Osteoblast (primary cell): Measurements from ENCODE around the gene SRRD. TPM values are rescaled to one million over a fixed set of nuclear protein-coding genes. Genes with fewer than 3 reads are reported as not detected.

Experiments used
- DNase-seq: peaks from one replicate; pipeline ENCODE4 v3.0.0; 2011; ENCODE audit warnings: low spot score, mixed read lengths; ENCODE audit not compliant: insufficient read length; ENCODE audit errors: missing footprints
- H2AFZ ChIP-seq: 2 replicates; pipeline ENCODE4 v1.6.0; 2011; ENCODE audit warnings: mild to moderate bottlenecking, low read length
- H3K27ac ChIP-seq: 2 replicates; pipeline ENCODE4 v1.5.1; 2011; ENCODE audit warnings: mild to moderate bottlenecking, low read depth, low read length, moderate library complexity
- H3K27me3 ChIP-seq: 2 replicates; pipeline ENCODE4 v1.6.0; 2012; ENCODE audit warnings: mild to moderate bottlenecking, control low read depth, inconsistent platforms, low read length, moderate library complexity; ENCODE audit not compliant: insufficient read depth
- H3K36me3 ChIP-seq: 2 replicates; pipeline ENCODE4 v1.5.1; 2011; ENCODE audit warnings: mild to moderate bottlenecking, low read length, control low read depth, moderate library complexity; ENCODE audit not compliant: insufficient read depth
- H3K4me1 ChIP-seq: 2 replicates; pipeline ENCODE4 v1.5.1; 2011; ENCODE audit warnings: mild to moderate bottlenecking, low read length, control low read depth, moderate library complexity; ENCODE audit not compliant: insufficient read depth
- H3K4me2 ChIP-seq: 2 replicates; pipeline ENCODE4 v1.6.0; 2011; ENCODE audit warnings: mild to moderate bottlenecking, low read length; ENCODE audit not compliant: insufficient read depth
- H3K4me3 ChIP-seq: fragments of 200-600 bp; sonication (generic); 3 replicates; pipeline ENCODE4 v1.5.1; 2012; ENCODE audit warnings: mild to moderate bottlenecking, low read length, inconsistent platforms; ENCODE audit not compliant: insufficient read depth
- H3K79me2 ChIP-seq: 2 replicates; pipeline ENCODE4 v1.6.0; 2012; ENCODE audit warnings: mild to moderate bottlenecking, low read length, control low read depth, inconsistent platforms; ENCODE audit not compliant: insufficient read depth
- H3K9me3 ChIP-seq: 2 replicates; pipeline ENCODE4 v1.5.1; 2011; ENCODE audit warnings: low read depth, low read length, control low read depth
- H4K20me1 ChIP-seq: 2 replicates; pipeline ENCODE4 v1.6.0; 2012; ENCODE audit warnings: mild to moderate bottlenecking, low read length, control low read depth; ENCODE audit not compliant: insufficient read depth
- total RNA-seq: library from RNA; depleted of rRNA; stranded (reverse); fragments of >200 nt; gene quantifications from 2 replicates; pipeline ENCODE4 v1.2.3, GENCODE V29; 2012
- TF ChIP-seq, protein P1 (sequence below): IDR thresholded peaks from 2 replicates; pipeline ENCODE4 v1.5.1; 2011; ENCODE audit warnings: mild to moderate bottlenecking, low read depth, low read length, moderate library complexity; ENCODE audit errors: extremely low read depth

The SRRD gene
- total RNA-seq, 1 donor: 11.2 TPM

DNA sequence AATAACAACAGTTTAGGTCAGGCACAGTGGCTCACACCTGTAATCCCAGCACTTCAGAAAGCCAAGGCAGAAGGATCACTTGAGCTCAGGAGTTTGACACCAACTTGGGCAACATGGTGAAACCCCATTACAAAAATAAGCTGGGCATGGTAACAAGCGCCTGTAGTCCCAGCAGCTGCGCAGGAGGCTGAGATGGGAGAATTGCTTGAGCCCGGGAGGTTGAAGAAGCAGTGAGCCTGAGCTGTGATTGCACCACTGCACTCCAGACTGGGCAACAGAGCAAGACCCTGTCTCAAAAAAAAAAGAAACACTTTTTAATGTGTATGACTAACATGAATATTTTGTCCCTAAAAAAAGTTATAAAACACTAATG is 53.1 kb downstream of the SRRD start:
- no peak overlapping the region for H3K4me3 ChIP-seq
- TF ChIP-seq, protein P1, sequence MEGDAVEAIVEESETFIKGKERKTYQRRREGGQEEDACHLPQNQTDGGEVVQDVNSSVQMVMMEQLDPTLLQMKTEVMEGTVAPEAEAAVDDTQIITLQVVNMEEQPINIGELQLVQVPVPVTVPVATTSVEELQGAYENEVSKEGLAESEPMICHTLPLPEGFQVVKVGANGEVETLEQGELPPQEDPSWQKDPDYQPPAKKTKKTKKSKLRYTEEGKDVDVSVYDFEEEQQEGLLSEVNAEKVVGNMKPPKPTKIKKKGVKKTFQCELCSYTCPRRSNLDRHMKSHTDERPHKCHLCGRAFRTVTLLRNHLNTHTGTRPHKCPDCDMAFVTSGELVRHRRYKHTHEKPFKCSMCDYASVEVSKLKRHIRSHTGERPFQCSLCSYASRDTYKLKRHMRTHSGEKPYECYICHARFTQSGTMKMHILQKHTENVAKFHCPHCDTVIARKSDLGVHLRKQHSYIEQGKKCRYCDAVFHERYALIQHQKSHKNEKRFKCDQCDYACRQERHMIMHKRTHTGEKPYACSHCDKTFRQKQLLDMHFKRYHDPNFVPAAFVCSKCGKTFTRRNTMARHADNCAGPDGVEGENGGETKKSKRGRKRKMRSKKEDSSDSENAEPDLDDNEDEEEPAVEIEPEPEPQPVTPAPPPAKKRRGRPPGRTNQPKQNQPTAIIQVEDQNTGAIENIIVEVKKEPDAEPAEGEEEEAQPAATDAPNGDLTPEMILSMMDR: no peak

GRCh38 chr22:26540119-26540518 is 56.4 kb downstream of the SRRD start:
- H3K4me2 ChIP-seq: no peak overlapping the region
- H3K79me2 ChIP-seq: peaks cover 66% of the 10 kb centered on the region
- no peak for DNase-seq
- no peak overlapping the region for H3K27ac ChIP-seq
- no peak overlapping the region for H2AFZ ChIP-seq
- no peaks in the 10 kb centered on the region for H3K4me1 ChIP-seq
- TF ChIP-seq, protein P1: no peak
- H3K4me3 ChIP-seq: no peak overlapping the region
- peaks cover 65% of the 10 kb centered on the region for H3K36me3 ChIP-seq
- H3K27me3 ChIP-seq: no peaks in the 10 kb centered on the region
- peaks cover 21% of the 10 kb centered on the region for H4K20me1 ChIP-seq
- H3K9me3 ChIP-seq: no peaks in the 10 kb centered on the region

More for the DNA sequence above, 53.1 kb downstream of the SRRD start:
- H3K36me3 ChIP-seq: peaks cover 70% of the 10 kb centered on the region
- no peak overlapping the region for H3K4me2 ChIP-seq
- no peaks in the 10 kb centered on the region for H3K27me3 ChIP-seq
- H3K4me1 ChIP-seq: peaks cover 7% of the 10 kb centered on the region
- H3K79me2 ChIP-seq: peaks cover 50% of the 10 kb centered on the region
- DNase-seq: no peak
- H3K27ac ChIP-seq: no peak overlapping the region
- no peaks in the 10 kb centered on the region for H3K9me3 ChIP-seq
- H2AFZ ChIP-seq: no peak overlapping the region
- peaks cover 11% of the 10 kb centered on the region for H4K20me1 ChIP-seq

DNA sequence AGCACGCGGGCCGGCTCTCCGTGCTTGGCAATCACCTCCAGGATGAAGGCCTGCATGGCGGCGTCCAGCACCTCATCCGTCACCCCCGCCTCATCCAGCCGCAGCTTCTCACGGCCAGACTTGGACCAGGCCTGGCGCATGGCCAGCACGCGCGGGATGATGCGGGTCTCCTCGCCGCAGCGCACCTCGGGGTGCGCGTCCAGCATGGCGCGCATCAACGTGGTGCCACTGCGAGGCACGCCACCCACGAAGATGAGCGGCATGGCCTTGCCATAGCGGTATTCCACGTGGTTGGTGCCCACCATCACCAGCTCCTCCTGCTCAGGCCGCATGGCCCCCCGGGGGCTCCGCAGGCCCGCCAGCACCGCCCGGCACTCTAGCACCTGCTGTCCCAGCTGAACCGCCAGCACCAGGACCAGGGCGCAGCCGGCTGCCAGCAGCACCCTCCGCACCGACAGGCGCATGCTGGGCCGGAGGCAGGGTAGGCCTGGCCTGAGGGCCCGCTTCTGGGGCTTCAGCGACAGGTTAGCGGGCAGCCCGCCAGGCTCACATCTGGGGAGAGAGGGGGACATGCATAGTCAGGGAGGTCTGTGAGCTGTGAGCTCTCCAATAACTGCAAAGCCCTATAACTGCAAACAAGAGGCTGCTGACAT is 57.6 kb downstream of the SRRD start:
- Histone ChIP-seq H3K36me3 (peaks cover 53% of the 10 kb centered on the region), H3K4me1 (no peaks in the 10 kb centered on the region), H4K20me1 (peaks cover 21% of the 10 kb centered on the region), H3K9me3 (no peaks in the 10 kb centered on the region), H3K27me3 (no peaks in the 10 kb centered on the region), H3K4me2 (no peak overlapping the region), H3K4me3 (no peak overlapping the region), H3K27ac (no peak overlapping the region), H2AFZ (no peak overlapping the region), H3K79me2 (peaks cover 73% of the 10 kb centered on the region)
- TF ChIP-seq, protein P1: no peak
- DNase-seq: no peak

DNA sequence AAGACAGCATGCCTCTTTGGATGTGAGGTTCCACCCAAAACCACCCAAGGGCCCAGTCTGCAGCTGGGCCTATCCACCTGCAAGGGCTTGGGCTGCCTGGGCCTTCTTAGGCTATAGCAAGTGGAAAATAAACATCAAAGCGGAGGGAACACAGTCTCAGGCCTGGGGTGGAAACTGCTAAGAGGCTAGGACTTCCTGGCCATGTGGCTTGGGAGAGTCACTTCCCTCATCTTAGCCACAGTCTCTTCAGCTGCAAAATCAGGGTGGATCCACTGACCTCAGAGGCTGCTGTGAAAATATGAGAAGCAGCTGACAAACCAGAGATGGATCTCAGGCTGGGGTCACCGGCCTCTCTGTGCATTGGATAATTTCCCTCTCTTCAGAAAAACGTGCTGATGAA is 59.2 kb downstream of the SRRD start:
- H3K79me2 ChIP-seq: peaks cover 77% of the 10 kb centered on the region
- no peaks in the 10 kb centered on the region for H3K4me1 ChIP-seq
- peaks cover 49% of the 10 kb centered on the region for H3K36me3 ChIP-seq
- no peaks in the 10 kb centered on the region for H3K27me3 ChIP-seq
- H3K27ac ChIP-seq: no peak overlapping the region
- peaks cover 27% of the 10 kb centered on the region for H4K20me1 ChIP-seq
- no peak overlapping the region for H3K4me2 ChIP-seq
- H2AFZ ChIP-seq: no peak overlapping the region
- no peaks in the 10 kb centered on the region for H3K9me3 ChIP-seq
- DNase-seq: peak; percentile 88
- TF ChIP-seq, protein P1: no peak
- H3K4me3 ChIP-seq: no peak overlapping the region

Other genes starting within 250 kb of the SRRD start
- 3.2 and 6.2 TPM in 2 replicates for gene ASPHD2, start 54.6 kb upstream of the SRRD start, total RNA-seq
- gene HPS4, start 94 bp upstream of the SRRD start, total RNA-seq: 47.4 and 47.7 TPM in 2 replicates
- gene TFIP11, start 28.6 kb downstream of the SRRD start, total RNA-seq: 34.7 and 41.0 TPM in 2 replicates
- gene TPST2, start 106.3 kb downstream of the SRRD start, total RNA-seq: 98.4 and 100 TPM in 2 replicates
- gene CRYBB1, start 134.2 kb downstream of the SRRD start, total RNA-seq: not detected in 2 replicates
- not detected in 2 replicates for gene CRYBA4, start 138.1 kb downstream of the SRRD start, total RNA-seq
- gene MIAT, start 173.7 kb downstream of the SRRD start, total RNA-seq: 1.8 TPM in 2 replicates